Urinary bladder (tissue), 4 donors: ENCODE results near the gene STK39. TPM values are rescaled to one million over a fixed set of nuclear protein-coding genes. Genes with fewer than 3 reads are reported as not detected.

Experiments
- DNase-seq: peaks from one replicate; pipeline ENCODE4 v3.0.0-alpha.2; 2015; ENCODE audit errors: extremely low spot score
- H3K27ac ChIP-seq: one replicate; pipeline ENCODE4 v1.5.1; 2013; ENCODE audit warnings: low read depth, mild to moderate bottlenecking, moderate library complexity
- H3K36me3 ChIP-seq: one replicate; pipeline ENCODE4 v1.6.1; 2013; ENCODE audit warnings: mild to moderate bottlenecking, moderate library complexity; ENCODE audit not compliant: insufficient read depth
- H3K4me1 ChIP-seq: one replicate; pipeline ENCODE4 v1.6.1; 2013; ENCODE audit warnings: mild to moderate bottlenecking, moderate library complexity; ENCODE audit not compliant: insufficient read depth
- H3K4me3 ChIP-seq: one replicate; pipeline ENCODE4 v1.5.1; 2013; ENCODE audit warnings: low read depth, low read length
- WGBS: extraction: QIAGEN DNeasy Blood & Tissue Kit; methylation state at CpG from one replicate; pipeline ENCODE4 v1.1.7; 2013; 5-methylcytosine and 5-hydroxymethylcytosine counted together
- polyA plus RNA-seq: library from polyadenylated mRNA; stranded (reverse); fragments of 200-250 nt; gene quantifications from one replicate; pipeline ENCODE4 v1.2.3, GENCODE V29; 2013
- total RNA-seq: library from RNA; depleted of rRNA; stranded (reverse); fragments of >200 nt; gene quantifications from one replicate; pipeline ENCODE4 v1.2.3, GENCODE V29; 2014
- donor health status: healthy with polysubstance abuse.
- donor health status: healthy.

Gene STK39
- total and polyA plus RNA-seq, 2 donors: 17.5 to 37.7 TPM

DNA sequence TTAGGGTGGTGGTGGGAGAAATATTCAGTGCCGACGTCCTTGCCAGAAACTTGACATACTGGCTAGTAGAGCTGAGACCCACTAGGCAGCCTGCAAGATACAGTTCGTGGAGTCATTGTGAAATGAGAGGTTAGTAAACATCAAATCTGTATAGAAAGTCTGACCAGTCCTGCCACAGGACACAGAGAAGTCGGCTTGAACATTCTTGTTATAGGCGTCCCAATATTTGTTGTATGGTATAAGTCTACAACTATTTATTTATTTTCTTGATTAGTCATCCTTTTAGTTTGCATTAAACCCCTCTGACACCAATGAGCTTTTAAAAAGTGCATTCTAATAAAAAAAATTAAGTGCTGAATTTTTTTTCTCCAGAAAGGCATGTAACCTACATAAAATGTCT, 265.4 kb downstream of the STK39 start:
- DNase-seq: no peak
- Histone ChIP-seq H3K4me1 (no peaks in the 10 kb centered on the region), H3K36me3 (no peaks in the 10 kb centered on the region), H3K27ac (no peak overlapping the region), H3K4me3 (no peak overlapping the region)
- 88% methylated on average over 5 of the region's 5 CpGs for WGBS

DNA sequence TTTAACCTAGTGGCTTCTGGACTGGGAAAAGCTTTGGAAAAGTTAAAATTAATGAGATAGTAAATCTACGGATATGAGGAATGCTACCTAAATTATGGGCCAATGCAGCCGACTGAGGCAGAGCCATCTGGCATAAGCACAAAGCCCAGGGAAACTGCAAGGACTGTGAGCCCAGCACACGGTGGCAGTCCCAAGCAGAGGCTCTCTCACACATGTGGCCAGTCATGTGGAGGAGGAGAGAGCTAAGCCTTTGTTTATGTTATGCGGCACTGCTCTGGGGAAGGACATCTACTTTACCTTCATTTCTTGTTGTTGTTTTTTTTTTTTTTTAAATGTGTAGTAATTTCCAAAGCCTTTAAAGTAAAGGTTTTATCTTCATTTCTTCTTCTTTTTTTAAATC, 267.0 kb downstream of the STK39 start:
- Histone ChIP-seq H3K4me1 (no peaks in the 10 kb centered on the region), H3K36me3 (no peaks in the 10 kb centered on the region), H3K27ac (no peak overlapping the region), H3K4me3 (no peak overlapping the region)
- no peak for DNase-seq
- 70% methylated on average over 4 of the region's 4 CpGs for WGBS

DNA sequence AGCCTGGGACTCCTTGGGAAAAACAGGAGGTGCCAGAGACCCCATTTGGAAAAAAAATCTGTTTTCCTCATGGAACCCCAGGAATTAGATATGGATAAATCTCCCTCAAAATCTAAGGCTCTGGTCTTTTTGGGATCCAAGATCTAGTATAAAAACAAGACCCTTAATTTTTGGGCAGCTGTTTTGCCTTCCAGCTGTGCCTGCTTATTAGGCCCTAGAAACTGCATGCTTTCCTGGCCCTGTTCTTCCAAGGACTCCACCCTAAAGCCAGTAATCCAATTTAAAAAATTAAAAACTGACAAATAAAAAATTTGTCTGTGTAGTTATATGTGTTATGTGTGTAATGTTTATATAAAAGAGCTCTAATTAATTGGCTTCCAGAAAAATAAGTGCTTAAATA, 274.6 kb downstream of the STK39 start:
- H3K36me3 ChIP-seq: no peaks in the 10 kb centered on the region
- no peak overlapping the region for H3K4me3 ChIP-seq
- no peak for DNase-seq
- H3K27ac ChIP-seq: no peak overlapping the region
- H3K4me1 ChIP-seq: no peaks in the 10 kb centered on the region

DNA sequence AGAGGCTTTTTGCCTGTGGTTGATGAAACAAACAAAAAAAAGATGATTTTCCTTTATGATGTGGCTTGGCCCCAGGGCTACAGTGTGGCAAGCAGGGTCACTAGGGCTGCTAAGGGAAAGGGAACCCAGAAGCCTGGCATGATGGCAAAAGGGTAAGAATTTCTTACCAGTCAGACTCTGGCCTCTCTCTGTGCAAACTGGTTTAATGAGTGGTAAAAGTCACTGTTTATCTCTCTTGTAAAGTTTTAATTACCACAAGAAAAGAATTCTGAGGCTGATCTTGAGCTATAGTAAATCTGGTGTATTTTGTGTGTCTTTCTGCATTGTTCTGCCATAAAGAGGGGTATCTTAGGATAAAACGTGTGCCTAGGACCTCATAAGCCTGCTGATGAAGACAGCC, 275.4 kb downstream of the STK39 start:
- 86% methylated on average over 1 of the region's 1 CpG for WGBS
- no peaks in the 10 kb centered on the region for H3K4me1 ChIP-seq
- H3K4me3 ChIP-seq: no peak overlapping the region
- H3K27ac ChIP-seq: no peak overlapping the region
- no peaks in the 10 kb centered on the region for H3K36me3 ChIP-seq
- no peak for DNase-seq

DNA sequence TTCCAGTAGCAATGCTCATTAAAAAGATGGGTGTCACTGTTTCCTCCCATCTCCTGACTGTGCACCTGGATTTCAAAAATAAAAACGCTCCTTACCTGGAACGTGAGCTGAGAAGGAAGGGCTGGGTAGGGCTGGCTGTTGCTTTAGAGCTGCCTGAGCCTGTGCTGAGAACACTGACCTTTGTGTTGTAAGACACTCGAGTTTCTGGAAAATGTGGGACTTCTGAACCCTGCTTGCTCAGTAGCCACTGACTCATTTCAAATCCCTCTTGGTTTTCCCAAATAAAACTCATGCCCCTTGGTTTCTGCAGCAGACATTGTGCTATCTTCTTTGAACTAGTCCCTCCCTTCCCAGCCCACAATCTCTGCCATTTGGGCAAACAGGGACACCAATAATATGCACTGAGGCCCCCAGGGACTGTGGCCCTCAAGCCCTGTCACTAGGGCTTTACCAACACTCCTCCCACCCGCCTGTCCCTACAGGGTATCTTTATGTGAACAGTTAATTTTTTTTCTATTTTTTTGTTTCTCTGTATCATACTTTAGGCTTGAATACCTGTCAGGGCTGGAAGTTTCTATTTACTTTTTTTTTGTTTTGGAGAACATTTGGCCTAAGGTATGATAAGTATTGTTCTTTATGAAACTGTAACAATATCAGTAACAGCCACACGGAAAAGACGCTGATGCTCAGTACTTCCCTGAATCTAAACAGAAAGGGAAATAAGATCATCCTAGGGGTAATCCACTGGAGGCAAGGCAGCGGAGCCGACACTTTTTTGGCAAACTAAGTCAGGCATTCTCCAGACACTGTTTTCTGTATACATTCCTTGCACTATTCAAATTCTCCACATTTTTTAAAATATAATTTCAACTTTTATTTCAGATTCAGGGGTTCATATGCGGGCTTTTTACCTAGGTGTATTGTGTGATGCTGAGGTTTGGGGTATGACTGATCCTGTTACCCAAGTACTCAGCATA, 280.2 kb downstream of the STK39 start:
- no peak for DNase-seq
- H3K4me1 ChIP-seq: no peaks in the 10 kb centered on the region
- no peak overlapping the region for H3K27ac ChIP-seq
- H3K4me3 ChIP-seq: no peak overlapping the region
- WGBS: 59% methylated on average over 9 of the region's 9 CpGs
- H3K36me3 ChIP-seq: no peaks in the 10 kb centered on the region

DNA sequence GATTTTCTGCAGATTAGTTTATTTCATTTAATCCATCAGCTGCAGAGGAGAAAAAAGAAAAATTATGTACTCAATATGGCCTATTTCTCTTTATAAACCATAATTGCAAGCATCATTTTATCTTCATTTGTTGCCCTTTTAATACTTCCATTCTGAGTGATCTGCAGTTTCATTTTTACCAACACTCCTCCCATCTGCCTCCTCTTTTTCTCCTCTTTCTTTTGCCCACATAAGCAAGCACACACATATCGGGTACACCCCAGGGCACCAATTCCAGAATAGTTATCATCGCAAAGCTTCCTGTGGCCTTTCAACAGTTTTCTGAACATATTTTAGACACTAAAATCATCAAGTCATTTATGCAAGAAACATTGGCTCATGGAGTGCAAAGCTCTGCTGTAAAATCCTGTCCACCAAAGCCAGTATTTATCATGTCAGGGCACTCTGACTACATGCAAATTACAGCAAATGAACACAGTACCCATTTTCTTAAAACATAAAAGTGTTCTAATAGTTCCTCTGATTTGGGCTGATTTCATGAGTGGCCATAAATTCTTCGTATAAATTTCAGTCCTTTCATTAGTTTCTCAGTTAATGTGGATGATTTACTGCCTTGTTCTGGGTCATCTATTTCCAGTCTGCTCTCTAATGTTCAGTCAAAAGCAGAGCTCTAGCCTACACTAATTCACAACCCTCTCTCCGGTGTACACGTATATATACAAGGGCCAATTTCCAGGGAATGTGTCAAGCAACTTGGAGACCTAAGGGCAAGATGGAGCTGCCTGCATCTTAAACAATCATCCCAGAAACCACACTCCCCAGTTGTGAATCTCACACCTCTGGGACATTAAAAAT, 281.3 kb downstream of the STK39 start:
- no peak overlapping the region for H3K27ac ChIP-seq
- 59% methylated on average over 5 of the region's 5 CpGs for WGBS
- DNase-seq: no peak

DNA sequence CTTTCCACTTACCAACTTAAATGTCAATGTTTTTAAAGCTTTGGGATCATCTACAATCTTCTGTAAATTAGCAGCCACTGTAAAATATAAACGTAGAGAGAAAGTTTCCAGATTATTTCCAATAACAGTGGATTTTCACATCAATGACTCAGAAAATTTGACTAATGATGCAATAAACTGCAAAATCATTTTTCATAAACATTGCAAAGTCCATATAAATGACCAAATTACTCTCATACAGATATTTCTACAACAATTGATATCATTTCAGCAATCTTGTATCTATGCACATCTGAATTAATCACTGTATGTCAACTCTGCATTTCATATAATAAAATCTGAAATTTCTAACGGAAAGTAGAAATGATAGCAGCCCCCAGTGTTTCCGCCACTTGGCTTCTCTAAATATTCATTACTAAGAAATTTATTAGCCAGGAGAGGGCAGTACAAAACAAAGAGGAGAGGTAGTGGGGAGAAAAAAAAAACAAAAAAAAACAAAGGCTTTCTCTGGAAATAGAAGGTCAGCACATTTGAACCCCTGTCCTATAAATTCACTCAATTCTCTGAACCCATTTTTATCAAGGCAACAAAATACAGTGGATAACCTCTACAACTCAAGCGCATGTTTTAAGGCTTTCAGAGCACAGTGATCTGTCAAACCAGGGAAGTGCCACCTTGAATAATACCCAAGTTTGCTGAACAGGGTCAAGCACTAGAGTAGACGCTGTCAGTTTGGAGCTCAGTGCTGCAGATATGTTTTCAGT, 282.6 kb downstream of the STK39 start:
- WGBS: 88% methylated on average over 5 of the region's 5 CpGs
- no peak overlapping the region for H3K27ac ChIP-seq

More for the DNA sequence above, 281.3 kb downstream of the STK39 start:
- Histone ChIP-seq H3K4me3 (no peak overlapping the region), H3K36me3 (no peaks in the 10 kb centered on the region), H3K4me1 (no peaks in the 10 kb centered on the region)

DNA sequence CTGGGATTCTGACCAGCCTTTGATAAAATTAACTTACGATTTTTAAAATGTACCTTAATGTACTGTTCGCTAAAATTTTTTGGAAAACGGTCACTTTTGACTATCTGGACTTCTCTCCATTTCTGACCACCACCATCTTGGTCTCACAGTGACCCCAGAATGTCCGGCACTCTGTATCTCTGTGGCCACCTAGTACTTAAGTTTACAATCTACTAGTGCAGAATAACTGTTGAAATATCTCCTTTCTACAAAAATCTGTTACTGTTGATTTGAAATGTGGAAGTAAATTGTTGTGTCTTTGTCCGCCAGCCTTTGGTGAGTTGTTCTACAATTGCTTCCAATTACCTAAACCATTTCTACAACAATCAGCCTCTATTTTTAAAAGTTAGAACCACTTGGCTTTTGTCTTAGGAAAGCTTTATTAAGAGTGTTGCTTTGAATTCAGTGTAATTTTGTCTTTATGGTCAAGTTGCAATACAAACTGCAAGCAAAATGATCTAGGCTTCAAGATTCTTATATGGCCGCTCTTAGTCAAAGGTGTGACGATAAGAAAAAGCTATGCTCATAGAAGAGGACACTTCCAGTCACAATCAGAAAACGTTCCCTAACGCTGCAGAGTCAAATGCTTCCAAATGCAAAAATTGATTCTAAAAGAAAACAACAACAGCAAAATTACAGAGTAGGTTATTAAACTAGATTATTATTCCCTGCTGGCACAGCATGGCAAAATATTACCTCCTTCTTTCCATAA, 283.3 kb downstream of the STK39 start:
- no peak overlapping the region for H3K4me3 ChIP-seq
- DNase-seq: no peak
- H3K27ac ChIP-seq: no peak overlapping the region
- no peaks in the 10 kb centered on the region for H3K4me1 ChIP-seq
- no peaks in the 10 kb centered on the region for H3K36me3 ChIP-seq
- WGBS: 97% methylated on average over 9 of the region's 9 CpGs

More for the DNA sequence above, 282.6 kb downstream of the STK39 start:
- Histone ChIP-seq H3K36me3 (no peaks in the 10 kb centered on the region), H3K4me3 (no peak overlapping the region), H3K4me1 (no peaks in the 10 kb centered on the region)
- no peak for DNase-seq

DNA sequence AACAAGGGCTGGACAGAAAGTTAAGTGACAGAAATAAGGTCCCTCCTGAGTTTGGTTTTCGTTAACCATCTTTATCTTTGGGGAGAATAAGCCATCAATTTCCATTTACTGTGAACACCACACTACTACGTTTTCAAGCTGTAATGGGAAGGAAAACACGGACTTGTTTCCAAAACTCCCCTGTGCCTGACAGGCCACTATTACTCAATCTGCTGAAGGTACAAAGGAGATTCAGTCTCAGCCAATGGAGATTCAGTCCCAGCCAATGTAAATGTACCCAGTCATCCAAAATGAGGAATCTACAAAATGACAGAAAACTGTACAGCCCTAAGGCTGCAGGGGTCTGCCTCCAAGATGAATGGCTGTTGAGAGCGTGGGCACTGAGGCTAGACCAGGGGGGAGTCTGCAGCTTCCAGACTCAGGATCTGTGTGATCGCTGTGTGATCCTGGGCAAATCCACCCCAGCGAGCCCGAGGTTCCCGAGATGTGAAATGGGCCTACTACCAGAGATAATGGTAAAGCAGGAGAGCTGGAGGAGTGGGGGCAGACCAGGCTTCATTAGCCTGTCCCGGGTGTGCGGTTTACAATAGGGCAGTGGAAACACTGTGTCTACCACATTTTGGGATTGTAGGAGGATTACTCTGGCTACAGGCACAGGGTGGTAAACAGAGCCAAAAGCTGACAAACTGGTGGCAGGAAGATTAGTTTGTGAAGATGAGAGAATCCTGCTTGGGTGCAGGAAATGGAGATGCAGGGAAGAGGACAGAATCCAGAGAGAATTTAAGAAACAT, 284.8 kb downstream of the STK39 start:
- WGBS: 83% methylated on average over 10 of the region's 10 CpGs
- Histone ChIP-seq H3K4me3 (no peak overlapping the region), H3K36me3 (no peaks in the 10 kb centered on the region), H3K4me1 (no peaks in the 10 kb centered on the region), H3K27ac (no peak overlapping the region)
- no peak for DNase-seq

DNA sequence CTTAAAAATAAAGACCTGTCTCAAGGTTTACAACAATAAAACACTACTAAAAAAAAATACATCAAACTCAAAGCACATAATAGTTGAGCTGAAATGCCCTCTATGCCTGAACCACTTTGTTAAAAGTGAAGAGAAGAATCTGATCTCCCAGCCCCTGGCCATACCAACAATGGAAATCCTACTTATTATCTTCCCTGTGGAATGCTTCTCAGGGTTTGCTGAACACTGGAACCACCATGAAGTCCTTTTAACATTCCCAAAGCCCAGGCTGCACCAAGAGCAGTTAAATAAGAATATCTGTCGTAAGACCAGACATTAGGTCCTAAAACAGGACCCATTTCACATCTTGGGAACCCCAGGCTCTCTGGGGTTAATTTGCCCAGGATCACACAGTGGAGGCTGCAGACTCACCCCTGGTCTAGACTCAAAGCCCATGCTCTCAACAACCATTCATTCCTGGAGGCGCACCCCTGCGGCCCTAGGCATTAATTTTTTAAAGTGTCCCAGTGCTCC, 285.8 kb downstream of the STK39 start:
- no peaks in the 10 kb centered on the region for H3K4me1 ChIP-seq
- DNase-seq: no peak
- WGBS: 97% methylated on average over 3 of the region's 3 CpGs
- H3K27ac ChIP-seq: no peak overlapping the region
- H3K4me3 ChIP-seq: no peak overlapping the region
- no peaks in the 10 kb centered on the region for H3K36me3 ChIP-seq

DNA sequence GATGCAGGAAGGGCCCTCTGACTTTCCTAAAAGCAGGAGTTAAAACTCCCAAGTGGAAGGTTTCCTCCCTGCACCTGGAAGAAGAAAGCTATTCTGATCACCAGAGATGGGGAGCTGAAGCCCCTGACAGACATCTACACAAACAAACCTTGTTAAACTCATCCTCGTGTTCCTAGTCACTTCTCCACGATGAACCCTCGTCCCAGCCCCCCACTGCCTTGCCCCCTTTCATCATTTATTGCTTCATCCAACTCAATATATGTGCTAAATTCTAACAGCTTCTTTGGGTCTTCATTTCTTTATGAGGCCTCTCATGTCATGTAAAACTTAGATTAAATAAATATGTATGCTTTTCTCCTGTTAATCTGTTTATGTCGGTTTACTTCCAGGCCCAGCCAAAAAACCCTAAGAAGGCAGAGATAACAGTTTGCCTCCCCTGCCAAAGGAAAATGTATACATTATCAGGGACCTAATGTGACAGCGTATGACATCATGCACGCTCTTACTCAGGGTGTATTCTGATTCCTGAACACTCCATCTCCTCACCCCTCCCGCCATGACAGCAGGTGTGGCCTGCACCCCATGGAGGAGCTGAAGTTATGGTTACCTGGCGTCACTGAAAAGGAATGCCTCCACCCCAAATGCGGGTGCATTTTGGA, 287.2 kb downstream of the STK39 start:
- H3K4me3 ChIP-seq: no peak overlapping the region
- no peaks in the 10 kb centered on the region for H3K4me1 ChIP-seq
- H3K27ac ChIP-seq: no peak overlapping the region
- no peaks in the 10 kb centered on the region for H3K36me3 ChIP-seq
- DNase-seq: no peak
- 59% methylated on average over 9 of the region's 9 CpGs for WGBS

DNA sequence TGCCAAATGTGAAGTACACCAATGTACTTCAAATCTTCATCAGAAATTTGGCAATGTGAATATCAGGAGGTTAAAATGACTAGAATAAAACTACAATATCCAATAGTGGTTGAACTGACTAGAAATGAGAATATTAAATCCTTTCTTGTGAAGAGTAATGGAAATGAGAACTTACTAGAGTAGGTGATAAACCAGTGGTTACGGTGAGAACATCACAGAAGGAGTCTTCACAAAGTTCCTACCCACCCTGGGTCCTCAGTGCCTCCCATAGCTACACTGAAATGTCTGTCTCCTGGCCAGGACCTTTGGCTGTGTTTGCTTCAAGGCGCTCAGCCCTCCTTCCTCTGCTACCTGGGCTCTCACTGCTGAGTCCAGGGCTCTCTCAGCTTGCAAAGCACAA, 289.7 kb downstream of the STK39 start:
- no peaks in the 10 kb centered on the region for H3K4me1 ChIP-seq
- DNase-seq: no peak
- no peak overlapping the region for H3K4me3 ChIP-seq
- 94% methylated on average over 2 of the region's 2 CpGs for WGBS
- no peaks in the 10 kb centered on the region for H3K36me3 ChIP-seq
- no peak overlapping the region for H3K27ac ChIP-seq
